HG03060 (cell line): Measurements from ENCODE around the gene SLC4A2.

Source experiments
- ATAC-seq: cut with Tn5 transposase; IDR thresholded peaks from one replicate; pipeline ENCODE4 v1.9.1; 2021; ENCODE audit warnings: low read depth, moderate number of reproducible peaks; ENCODE audit not compliant: unreplicated experiment

The SLC4A2 gene

GRCh38 chr7:151114151-151115090, 55.0 kb downstream of the SLC4A2 start:
- ATAC-seq: no peak

- no peak for ATAC-seq
These were observed 55.9 kb downstream of the SLC4A2 start for GRCh38 chr7:151115121-151115835.

GRCh38 chr7:151115836-151116418, 56.5 kb downstream of the SLC4A2 start:
- no peak for ATAC-seq

- ATAC-seq: no peak
These were observed 57.4 kb downstream of the SLC4A2 start for GRCh38 chr7:151116603-151117440.

GRCh38 chr7:151117565-151117964, 58.2 kb downstream of the SLC4A2 start:
- ATAC-seq: no peak

GRCh38 chr7:151118108-151119054, 59.0 kb downstream of the SLC4A2 start:
- ATAC-seq: no peak

GRCh38 chr7:151119055-151119415, 59.6 kb downstream of the SLC4A2 start:
- ATAC-seq: no peak

GRCh38 chr7:151119902-151120301, 60.5 kb downstream of the SLC4A2 start:
- ATAC-seq: no peak

- no peak for ATAC-seq
These were observed 61.5 kb downstream of the SLC4A2 start for GRCh38 chr7:151120896-151121295.

- ATAC-seq: no peak
These were observed 62.2 kb downstream of the SLC4A2 start for GRCh38 chr7:151121380-151122170.

- no peak for ATAC-seq
These were observed 62.9 kb downstream of the SLC4A2 start for GRCh38 chr7:151122276-151122675.

- no peak for ATAC-seq
These were observed 63.4 kb downstream of the SLC4A2 start for GRCh38 chr7:151122796-151123157.

GRCh38 chr7:151123158-151123821, 63.9 kb downstream of the SLC4A2 start:
- ATAC-seq: no peak

GRCh38 chr7:151123822-151124464, 64.6 kb downstream of the SLC4A2 start:
- no peak for ATAC-seq

- ATAC-seq: no peak
These were observed 65.1 kb downstream of the SLC4A2 start for GRCh38 chr7:151124481-151124880.

GRCh38 chr7:151124899-151125399, 65.6 kb downstream of the SLC4A2 start:
- no peak for ATAC-seq

- ATAC-seq: no peak
These were observed 66.1 kb downstream of the SLC4A2 start for GRCh38 chr7:151125470-151125845.
